GM10847 (cell line): Measurements from ENCODE around the gene SOCS3.

Source experiments
- POLR2A ChIP-seq: IDR thresholded peaks from 2 replicates; pipeline ENCODE4 v1.6.1; 2011; ENCODE audit not compliant: insufficient read length; ENCODE audit errors: extremely low read depth

The SOCS3 gene

GRCh38 chr17:78359997-78360370 is at the start of gene SOCS3:
TSS of gene SOCS3 (minus strand) at chr17:78360077. CDS start at chr17:78359095, 982 bp downstream.
- TF ChIP-seq POLR2A, result peak; percentile 55

- no peak for TF ChIP-seq POLR2A
Observed at GRCh38 chr17:78409191-78409928, 49.5 kb upstream of the SOCS3 start.

- no peak for TF ChIP-seq POLR2A
Observed at GRCh38 chr17:78408476-78409050, 48.7 kb upstream of the SOCS3 start.

GRCh38 chr17:78407387-78408000 is 47.6 kb upstream of the SOCS3 start:
- TF ChIP-seq POLR2A, result no peak

- TF ChIP-seq POLR2A, result no peak
Observed at GRCh38 chr17:78406920-78407319, 47.0 kb upstream of the SOCS3 start.

GRCh38 chr17:78406396-78406795 is 46.5 kb upstream of the SOCS3 start:
- no peak for TF ChIP-seq POLR2A

- TF ChIP-seq POLR2A, result no peak
Observed at GRCh38 chr17:78403822-78404221, 43.9 kb upstream of the SOCS3 start.

- TF ChIP-seq POLR2A, result no peak
Observed at GRCh38 chr17:78401891-78402290, 42.0 kb upstream of the SOCS3 start.

- no peak for TF ChIP-seq POLR2A
Observed at GRCh38 chr17:78401246-78401645, 41.4 kb upstream of the SOCS3 start.

GRCh38 chr17:78400581-78401240 is 40.8 kb upstream of the SOCS3 start:
- no peak for TF ChIP-seq POLR2A

GRCh38 chr17:78399693-78400144 is 39.8 kb upstream of the SOCS3 start:
- TF ChIP-seq POLR2A, result no peak

GRCh38 chr17:78399028-78399692 is 39.3 kb upstream of the SOCS3 start:
- TF ChIP-seq POLR2A, result no peak

GRCh38 chr17:78398390-78398789 is 38.5 kb upstream of the SOCS3 start:
- no peak for TF ChIP-seq POLR2A

- no peak for TF ChIP-seq POLR2A
Observed at GRCh38 chr17:78397681-78398101, 37.8 kb upstream of the SOCS3 start.

- TF ChIP-seq POLR2A, result no peak
Observed at GRCh38 chr17:78396441-78397337, 36.8 kb upstream of the SOCS3 start.

GRCh38 chr17:78395155-78395554 is 35.3 kb upstream of the SOCS3 start:
- TF ChIP-seq POLR2A, result no peak
